IMR-90 (cell line): ENCODE data around the gene LAMA2. TPM values are rescaled to one million over a fixed set of nuclear protein-coding genes. Genes with fewer than 3 reads are reported as not detected.

Experiments used
- ATAC-seq: fragments of 200-7000 bp; cut with Tn5 transposase; 2 replicates; pipeline ENCODE4 v1.9.1; 2020; ENCODE audit warnings: low read depth, mild to moderate bottlenecking, moderate library complexity
- BruUV-seq: library from RNA; stranded (reverse); fragments of 400-500 nt; replicated peaks from 2 replicates; lab custom pipeline; 2021; lab: Mats Ljungman, UMichigan
- CTCF ChIA-PET: fragments of 300-600 bp; formaldehyde crosslinking; extraction: SDS; loops from one replicate; lab custom pipeline; 2021; ENCODE audit warnings: antibody characterized with exemption; lab: Yijun Ruan, JAX
- POLR2A ChIA-PET: fragments of 300-600 bp; sonication (Branson Sonifier 250); formaldehyde crosslinking; loops from one replicate; lab custom pipeline; 2022; ENCODE audit warnings: antibody characterized with exemption; ENCODE audit not compliant: unreplicated experiment; lab: Charles Lee
- DNase-seq: peaks from one replicate; pipeline ENCODE4 v3.0.0; 2013
- H2AFZ ChIP-seq: replicated peaks from 2 replicates; pipeline ENCODE3; 2013; ENCODE audit warnings: low read length, mild to moderate bottlenecking; ENCODE audit not compliant: poor library complexity
- H2AK5ac ChIP-seq: 2 replicates; pipeline ENCODE4 v1.6.1; 2013; ENCODE audit warnings: low read depth, low read length, inconsistent platforms
- H2AK9ac ChIP-seq: replicated peaks from 2 replicates; pipeline ENCODE3; 2013; ENCODE audit warnings: mild to moderate bottlenecking, low read depth, low read length, moderate library complexity; ENCODE audit not compliant: poor library complexity
- H2BK120ac ChIP-seq: 2 replicates; pipeline ENCODE4 v1.6.1; 2013; ENCODE audit warnings: low read depth, low read length, inconsistent platforms
- H2BK15ac ChIP-seq: 3 replicates; pipeline ENCODE4 v1.6.1; 2013; ENCODE audit warnings: low read depth, low read length, inconsistent platforms
- H2BK20ac ChIP-seq: 2 replicates; pipeline ENCODE4 v1.6.1; 2013; ENCODE audit warnings: low read depth, mild to moderate bottlenecking, inconsistent platforms, low read length, moderate library complexity
- H2BK5ac ChIP-seq: 2 replicates; pipeline ENCODE4 v1.6.1; 2013; ENCODE audit warnings: mild to moderate bottlenecking, low read depth, low read length, inconsistent platforms; ENCODE audit not compliant: poor library complexity, severe bottlenecking
- H3K14ac ChIP-seq: replicated peaks from 2 replicates; pipeline ENCODE4 v1.6.1; 2013; ENCODE audit warnings: low read depth, low read length, inconsistent platforms
- H3K18ac ChIP-seq: 2 replicates; pipeline ENCODE4 v1.6.1; 2013; ENCODE audit warnings: low read depth, low read length, control low read depth
- H3K23ac ChIP-seq: 2 replicates; pipeline ENCODE4 v1.6.1; 2013; ENCODE audit warnings: low read depth, low read length, inconsistent platforms
- H3K27ac ChIP-seq: 2 replicates; pipeline ENCODE4 v1.5.1; 2013; ENCODE audit warnings: mild to moderate bottlenecking, control low read depth, low read length; ENCODE audit not compliant: insufficient read depth
- H3K27me3 ChIP-seq: 2 replicates; pipeline ENCODE4 v1.6.1; 2013; ENCODE audit warnings: low read length; ENCODE audit not compliant: control insufficient read depth, insufficient read depth
- H3K36me3 ChIP-seq: 2 replicates; pipeline ENCODE4 v1.6.1; 2013; ENCODE audit warnings: low read length, mixed read lengths; ENCODE audit not compliant: control insufficient read depth, insufficient read depth
- H3K4ac ChIP-seq: 2 replicates; pipeline ENCODE4 v1.6.1; 2013; ENCODE audit warnings: low read depth, low read length, inconsistent platforms
- H3K4me1 ChIP-seq: 2 replicates; pipeline ENCODE4 v1.6.1; 2013; ENCODE audit warnings: low read length, mixed read lengths; ENCODE audit not compliant: control insufficient read depth, insufficient read depth
- H3K4me2 ChIP-seq: 2 replicates; pipeline ENCODE4 v1.6.1; 2013; ENCODE audit warnings: low read depth, mild to moderate bottlenecking, control low read depth, low read length, moderate library complexity
- H3K4me3 ChIP-seq: 2 replicates; pipeline ENCODE4 v1.5.1; 2013; ENCODE audit warnings: low read depth, mild to moderate bottlenecking, control low read depth, low read length, moderate library complexity; ENCODE audit not compliant: insufficient read depth
- H3K56ac ChIP-seq: 2 replicates; pipeline ENCODE4 v1.6.1; 2013; ENCODE audit warnings: low read length, inconsistent platforms; ENCODE audit not compliant: insufficient read depth; ENCODE audit errors: extremely low read depth
- H3K79me1 ChIP-seq, 2 experiments: 2 replicates each; pipeline ENCODE4 v1.6.1; 2013; ENCODE audit warnings: low read length in 2 of 2, inconsistent platforms in 1 of 2, low read depth in 1 of 2
- H3K9ac ChIP-seq: 2 replicates; pipeline ENCODE4 v1.6.1; 2013; ENCODE audit warnings: low read depth, low read length, control low read depth
- H3K9me1 ChIP-seq: 2 replicates; pipeline ENCODE4 v1.6.1; 2013; ENCODE audit warnings: low read length, inconsistent platforms; ENCODE audit not compliant: insufficient read depth
- H3K9me3 ChIP-seq: 2 replicates; pipeline ENCODE4 v1.6.1; 2013; ENCODE audit warnings: low read length; ENCODE audit not compliant: control insufficient read depth, insufficient read depth
- H4K20me1 ChIP-seq: 2 replicates; pipeline ENCODE4 v1.6.1; 2013; ENCODE audit warnings: low read length, inconsistent platforms; ENCODE audit not compliant: insufficient read depth
- H4K5ac ChIP-seq: 2 replicates; pipeline ENCODE4 v1.6.1; 2013; ENCODE audit warnings: mild to moderate bottlenecking, low read depth, low read length, control low read depth
- H4K8ac ChIP-seq, 2 experiments: 2 replicates each; pipeline ENCODE4 v1.6.1; 2013; ENCODE audit warnings: low read depth in 2 of 2, low read length in 2 of 2, control low read depth in 1 of 2, inconsistent platforms in 1 of 2
- H4K91ac ChIP-seq: 2 replicates; pipeline ENCODE4 v1.6.1; 2013; ENCODE audit warnings: low read depth, low read length, inconsistent platforms; ENCODE audit not compliant: insufficient read depth
- FOS ChIP-seq: fragments of 150-350 bp; IDR thresholded peaks from 2 replicates; pipeline ENCODE4 v1.6.1; 2016; ENCODE audit warnings: low read depth, low read length
- NFE2L2 ChIP-seq: fragments of 150-350 bp; IDR thresholded peaks from 2 replicates; pipeline ENCODE4 v1.6.1; 2016; ENCODE audit warnings: low read depth, mild to moderate bottlenecking, low read length
- SMC3 ChIP-seq: fragments of 150-350 bp; IDR thresholded peaks from 2 replicates; pipeline ENCODE4 v1.6.1; 2016; ENCODE audit warnings: low read depth, mild to moderate bottlenecking, antibody characterized with exemption, low read length, moderate library complexity
- WGBS, 2 experiments: methylation state at CpG; one replicate each; pipeline versions ENCODE4 v1.1.5 to v1.1.7; 2013; ENCODE audit warnings: missing lambda C conversion rate in 2 of 2; ENCODE audit not compliant: insufficient read length in 1 of 2; ENCODE audit errors: extremely low coverage in 2 of 2; 5-methylcytosine and 5-hydroxymethylcytosine counted together
- dilution Hi-C: fragments of 300-500 bp; cut with HindIII; formaldehyde crosslinking; loops from one replicate; pipeline ENCODE4 v1.14.3; 2018; ENCODE audit warnings: low sequenced_read_pairs; ENCODE audit not compliant: unreplicated experiment
- in situ Hi-C: fragments of 300-500 bp; cut with MboI; formaldehyde crosslinking; loops from 3 replicates; pipeline ENCODE4 v1.14.3; 2019; ENCODE audit warnings: low sequenced_read_pairs, inconsistent platforms, mixed read lengths
- intact Hi-C: fragments of 100-400 bp; cut with micrococcal nuclease; formaldehyde crosslinking; loops from 2 replicates; pipeline ENCODE4 v1.10.0; 2022
- polyA plus RNA-seq, 3 experiments: library from polyadenylated mRNA; depleted of rRNA; stranded (reverse); fragments of >200 nt; gene quantifications; 2 replicates each; pipeline ENCODE4 v1.2.3, GENCODE V29; 2012; ENCODE audit warnings: low replicate concordance in 1 of 3
- total RNA-seq: library from RNA; depleted of rRNA; stranded (reverse); fragments of >200 nt; gene quantifications from 2 replicates; pipeline ENCODE4 v1.2.3, GENCODE V29; 2012
- TF ChIP-seq, protein P1 (sequence below): fragments of 150-350 bp; IDR thresholded peaks from 2 replicates; pipeline ENCODE4 v1.6.1; 2017; ENCODE audit warnings: mild to moderate bottlenecking, antibody characterized with exemption, low read length, low read depth

Gene LAMA2
- total and polyA plus RNA-seq, 2 of the 4 experiments (the other 2 are of a cell fraction) = 9.9 to 13.3 TPM

DNA sequence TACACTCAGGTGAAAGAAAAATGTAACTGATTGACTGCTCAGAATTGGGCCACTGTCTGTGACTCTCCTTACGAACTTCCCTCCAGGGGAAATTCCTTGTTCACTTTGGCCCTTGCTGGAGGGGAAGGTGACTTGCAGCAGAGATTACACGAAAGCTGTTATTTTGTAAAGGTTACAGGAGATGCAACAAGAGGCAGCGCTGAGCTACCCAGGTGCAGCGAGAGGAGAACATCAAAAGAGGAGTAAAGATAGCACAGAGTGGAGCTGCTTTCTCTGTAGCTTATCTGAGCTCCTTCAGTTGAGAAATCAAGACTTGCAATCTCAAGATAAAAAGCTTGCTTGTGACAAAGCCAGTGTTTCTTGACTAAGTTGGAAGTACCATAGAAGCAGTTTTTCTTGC lies 682.4 kb downstream of the LAMA2 start:
- in situ Hi-C loops (no loop called here), intact Hi-C loops (no loop called here)
- H4K91ac ChIP-seq = no peak overlapping the region

More for the DNA sequence above, 682.4 kb downstream of the LAMA2 start:
- Histone ChIP-seq H2BK120ac (no peak overlapping the region), H3K4me2 (no peak overlapping the region), H3K18ac (no peak overlapping the region), H3K9me1 (no peaks in the 10 kb centered on the region), H4K8ac (no peak overlapping the region), H2AK9ac (no peak overlapping the region), H3K27ac (no peak overlapping the region), H2BK20ac (no peak overlapping the region), H3K27me3 (no peaks in the 10 kb centered on the region), H3K9ac (no peak overlapping the region), H3K56ac (no peak overlapping the region), H3K9me3 (no peaks in the 10 kb centered on the region), H2BK15ac (no peak overlapping the region), H3K36me3 (no peaks in the 10 kb centered on the region), H3K4me3 (no peak overlapping the region), H2AFZ (no peak overlapping the region), H3K4ac (no peak overlapping the region), H3K4me1 (no peaks in the 10 kb centered on the region), H4K5ac (no peak overlapping the region), H4K20me1 (no peaks in the 10 kb centered on the region), H3K23ac (no peak overlapping the region), H3K14ac (no peak overlapping the region), H2AK5ac (no peak overlapping the region), H3K79me1 (no peaks in the 10 kb centered on the region), H2BK5ac (no peak overlapping the region)
- POLR2A ChIA-PET = no interaction called here
- DNase-seq (no peak), ATAC-seq (no peak)
- CTCF ChIA-PET = interaction anchor here (0.7 to 1.4 kb wide), 3 partner anchors 10 to 422 kb away, joined by 3 to 5 read pairs (median 3); no protein-coding TSS in a partner anchor
- TF ChIP-seq FOS (no peak), NFE2L2 (no peak), SMC3 (no peak)
- TF ChIP-seq, protein P1, sequence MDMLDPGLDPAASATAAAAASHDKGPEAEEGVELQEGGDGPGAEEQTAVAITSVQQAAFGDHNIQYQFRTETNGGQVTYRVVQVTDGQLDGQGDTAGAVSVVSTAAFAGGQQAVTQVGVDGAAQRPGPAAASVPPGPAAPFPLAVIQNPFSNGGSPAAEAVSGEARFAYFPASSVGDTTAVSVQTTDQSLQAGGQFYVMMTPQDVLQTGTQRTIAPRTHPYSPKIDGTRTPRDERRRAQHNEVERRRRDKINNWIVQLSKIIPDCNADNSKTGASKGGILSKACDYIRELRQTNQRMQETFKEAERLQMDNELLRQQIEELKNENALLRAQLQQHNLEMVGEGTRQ = no peak
- WGBS, 2 experiments = 72% methylated on average over 3 of the region's 4 CpGs; no CpG with 5 or more reads in 1 of the 2 experiments
- no TSS peak for BruUV-seq
- dilution Hi-C loops = no loop called here
